ENCODE results near the gene PRR15L.

Gene PRR15L

GRCh38 chr17:47907932-47908562, 49.6 kb downstream of the PRR15L start:
- no peak for DNase-seq (ENCODE audit: extremely low read depth, low read depth)
- TF ChIP-seq, protein P1, sequence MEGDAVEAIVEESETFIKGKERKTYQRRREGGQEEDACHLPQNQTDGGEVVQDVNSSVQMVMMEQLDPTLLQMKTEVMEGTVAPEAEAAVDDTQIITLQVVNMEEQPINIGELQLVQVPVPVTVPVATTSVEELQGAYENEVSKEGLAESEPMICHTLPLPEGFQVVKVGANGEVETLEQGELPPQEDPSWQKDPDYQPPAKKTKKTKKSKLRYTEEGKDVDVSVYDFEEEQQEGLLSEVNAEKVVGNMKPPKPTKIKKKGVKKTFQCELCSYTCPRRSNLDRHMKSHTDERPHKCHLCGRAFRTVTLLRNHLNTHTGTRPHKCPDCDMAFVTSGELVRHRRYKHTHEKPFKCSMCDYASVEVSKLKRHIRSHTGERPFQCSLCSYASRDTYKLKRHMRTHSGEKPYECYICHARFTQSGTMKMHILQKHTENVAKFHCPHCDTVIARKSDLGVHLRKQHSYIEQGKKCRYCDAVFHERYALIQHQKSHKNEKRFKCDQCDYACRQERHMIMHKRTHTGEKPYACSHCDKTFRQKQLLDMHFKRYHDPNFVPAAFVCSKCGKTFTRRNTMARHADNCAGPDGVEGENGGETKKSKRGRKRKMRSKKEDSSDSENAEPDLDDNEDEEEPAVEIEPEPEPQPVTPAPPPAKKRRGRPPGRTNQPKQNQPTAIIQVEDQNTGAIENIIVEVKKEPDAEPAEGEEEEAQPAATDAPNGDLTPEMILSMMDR (IDR thresholded peaks at IDR 0.05; ENCODE audit: low read depth, low read length) = no peak

DNA sequence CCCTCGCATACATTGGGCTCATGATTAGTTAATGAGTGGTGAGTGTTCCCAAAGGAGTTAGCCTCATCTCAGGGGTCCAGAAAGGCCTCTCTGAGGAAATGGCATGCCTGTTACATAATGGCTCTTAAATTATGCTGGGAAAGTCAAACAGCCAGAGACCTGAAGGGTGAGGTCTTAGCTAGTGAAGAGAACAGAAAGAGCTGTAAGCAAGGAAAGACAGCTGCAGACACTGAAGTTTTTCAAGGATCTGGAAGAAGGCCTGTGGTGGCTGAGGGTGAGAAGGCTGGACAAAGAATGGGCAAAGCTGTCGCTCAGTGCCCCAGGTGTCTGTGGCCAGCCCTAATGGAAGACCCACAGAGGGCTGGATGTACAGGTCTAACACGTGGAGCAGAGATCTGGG, 51.2 kb downstream of the PRR15L start:
- TF ChIP-seq, protein P1 (IDR thresholded peaks at IDR 0.05; ENCODE audit: low read depth, low read length) = no peak
- no peak for DNase-seq (ENCODE audit: extremely low read depth, low read depth)

GRCh38 chr17:47905221-47905733, 52.4 kb downstream of the PRR15L start:
- peak; percentile 63 for DNase-seq (ENCODE audit: extremely low read depth, low read depth)

DNA sequence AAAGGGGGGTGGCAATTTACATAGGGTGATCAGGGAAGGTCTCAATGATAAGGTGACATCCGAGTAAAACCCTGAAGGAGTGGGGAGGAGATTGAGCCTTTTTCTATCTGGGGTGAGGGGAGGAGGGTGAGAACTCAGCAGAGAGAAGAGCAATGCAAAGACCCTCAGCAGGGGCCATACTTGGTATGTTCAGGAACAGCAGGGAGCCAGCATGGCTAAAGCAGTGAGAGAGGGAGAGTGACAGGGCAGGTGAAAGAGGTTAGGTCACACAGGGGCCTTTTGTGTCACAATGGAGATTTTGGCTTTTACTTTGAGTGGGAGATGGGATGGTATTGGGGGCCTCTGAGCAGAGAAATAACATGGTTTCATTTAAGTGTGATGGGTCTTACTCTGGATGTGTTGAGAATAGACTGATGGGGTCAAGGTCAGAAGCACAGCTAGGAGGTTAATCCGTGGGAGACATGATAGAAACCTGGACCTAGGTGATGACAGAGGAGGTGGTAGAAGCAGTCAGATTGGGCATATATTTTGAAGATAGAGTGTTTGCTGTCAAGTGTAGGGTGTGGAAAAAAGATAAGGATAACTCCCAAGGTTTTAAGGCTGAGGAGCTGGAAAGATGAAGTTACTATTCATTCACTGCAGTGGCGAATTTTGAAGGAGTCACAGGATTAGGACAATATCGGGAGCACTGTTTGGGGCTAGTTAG, 55.5 kb downstream of the PRR15L start:
- no peak for DNase-seq (ENCODE audit: extremely low read depth, low read depth)
- TF ChIP-seq, protein P1 (IDR thresholded peaks at IDR 0.05; ENCODE audit: low read depth, low read length) = no peak

More at GRCh38 chr17:47905221-47905733, 52.4 kb downstream of the PRR15L start:
- TF ChIP-seq, protein P1 (IDR thresholded peaks at IDR 0.05; ENCODE audit: low read depth, low read length) = no peak
